DMS114 treated with DMSO at 0.1 percent for 48 hours (cell line): Measurements from ENCODE around the gene LCNL1.
"Not testable (repeated sequence)": the region's sequence is repeated elsewhere in the genome, so short reads cannot be mapped to it uniquely, and the experiment has no call there.

Source experiments
- DNase-seq: peaks from one replicate; lab custom pipeline; 2025; ENCODE audit not compliant: unreplicated experiment; lab: John Stamatoyannopoulos, UW

LCNL1 gene

DNA sequence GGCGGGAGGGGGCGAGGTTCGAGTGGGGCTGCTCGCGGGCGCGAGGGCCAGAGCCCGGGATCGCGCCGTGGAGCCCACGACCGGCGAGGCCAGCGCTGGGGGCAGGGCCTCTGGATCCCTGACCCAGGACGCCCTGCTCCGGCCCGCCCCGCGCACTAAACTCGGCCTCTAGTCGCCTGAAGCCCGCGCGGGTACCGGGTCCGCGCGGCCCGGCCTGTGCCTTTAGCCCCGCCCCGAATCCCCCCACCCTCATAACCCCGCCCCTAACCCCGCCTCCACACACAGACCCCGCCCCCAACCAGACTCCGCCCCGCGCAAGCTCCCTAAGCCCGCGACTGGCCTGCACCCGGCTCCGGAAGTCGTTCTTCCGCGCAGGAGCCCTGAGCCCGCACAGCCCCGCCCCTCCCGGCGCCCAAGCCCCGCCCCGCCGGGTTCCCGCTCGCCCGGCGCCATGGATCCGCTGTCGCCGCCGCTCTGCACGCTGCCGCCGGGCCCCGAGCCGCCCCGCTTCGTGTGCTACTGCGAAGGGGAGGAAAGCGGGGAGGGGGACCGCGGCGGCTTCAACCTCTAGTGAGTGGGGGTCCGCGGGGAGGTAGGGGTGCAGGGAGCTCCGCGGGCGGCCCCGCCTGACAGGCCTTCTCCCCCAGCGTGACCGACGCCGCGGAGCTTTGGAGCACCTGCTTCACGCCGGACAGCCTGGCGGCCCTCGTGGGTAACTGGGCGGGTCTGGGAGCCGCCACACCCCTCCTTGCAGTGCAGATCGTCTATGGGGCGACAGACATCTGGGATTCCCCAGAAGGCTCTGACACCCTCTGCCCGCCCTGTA lies 9.4 kb downstream of the LCNL1 start, which contains the start of gene PAXX:
Gene PAXX (plus strand): TSS at position 430 of the 826 bp plus-strand sequence. CDS start 22 bp downstream, at position 452.
- peak; percentile 38 for DNase-seq

DNA sequence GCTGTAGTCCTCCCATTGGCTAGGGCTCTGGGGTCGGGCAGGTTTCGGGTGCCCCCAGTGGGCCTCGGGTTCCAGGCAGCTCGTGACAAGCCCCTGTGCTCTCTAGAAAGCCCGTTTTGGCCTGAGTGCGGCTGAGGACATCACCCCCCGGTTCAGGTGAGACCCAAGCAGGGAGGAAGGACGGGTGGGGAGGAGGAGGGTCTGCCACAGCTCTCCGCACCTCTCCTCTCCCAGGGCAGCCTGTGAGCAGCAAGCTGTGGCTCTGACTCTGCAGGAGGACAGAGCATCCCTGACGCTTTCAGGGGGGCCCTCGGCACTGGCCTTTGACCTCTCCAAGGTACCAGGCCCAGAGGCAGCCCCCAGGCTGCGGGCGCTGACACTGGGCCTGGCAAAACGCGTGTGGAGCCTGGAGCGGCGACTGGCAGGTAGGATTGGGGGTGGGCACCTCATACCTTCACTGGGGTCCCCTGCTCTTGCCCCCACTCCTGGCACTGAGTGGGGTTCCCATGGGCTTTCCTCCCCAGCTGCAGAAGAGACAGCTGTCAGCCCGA lies 10.1 kb downstream of the LCNL1 start:
- no peak for DNase-seq

GRCh38 chr9:136994180-136994887 lies 11.5 kb downstream of the LCNL1 start:
- DNase-seq = no peak

DNA sequence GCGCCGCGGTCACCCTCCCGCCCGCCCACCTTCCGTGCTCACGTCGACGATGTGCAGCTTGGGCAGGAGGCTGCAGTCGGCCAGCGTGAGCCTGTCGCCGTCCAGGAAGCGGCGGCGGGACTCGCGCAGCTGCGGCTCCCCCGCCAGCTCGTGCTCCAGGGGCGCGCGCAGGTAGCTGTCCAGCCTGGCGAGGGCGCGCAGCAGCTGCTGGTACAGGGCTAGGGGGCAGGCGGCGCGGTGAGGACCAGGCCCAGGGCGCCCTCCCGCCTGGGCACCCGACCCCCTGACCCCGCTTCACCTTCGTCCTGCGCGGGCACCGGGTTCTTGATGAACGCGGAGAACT lies 12.1 kb downstream of the LCNL1 start:
- no peak for DNase-seq

DNA sequence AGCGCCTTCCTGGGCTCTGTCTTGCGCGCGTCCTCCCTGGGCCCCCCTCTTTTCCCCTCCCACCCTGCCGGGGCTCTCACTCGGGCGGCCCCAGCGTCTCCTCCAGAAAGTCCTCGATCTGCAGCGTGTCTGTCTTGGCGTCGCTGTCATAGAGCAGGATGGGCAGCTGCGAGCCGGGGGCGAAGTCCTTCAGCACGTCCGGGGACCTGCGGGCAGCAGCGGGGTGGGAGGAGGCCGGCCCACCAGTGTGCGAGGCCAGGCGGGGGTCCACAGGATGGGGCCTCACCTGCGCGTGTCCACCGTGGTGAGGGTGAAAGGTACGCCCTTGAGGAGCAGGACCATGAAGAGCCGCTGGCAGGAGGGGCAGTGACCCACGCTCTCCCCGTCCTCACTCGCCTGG lies 12.6 kb downstream of the LCNL1 start:
- no peak for DNase-seq

- DNase-seq = no peak
Observed at GRCh38 chr9:136995772-136996311, 13.0 kb downstream of the LCNL1 start.

GRCh38 chr9:136996361-136997292 lies 13.8 kb downstream of the LCNL1 start, which contains the start of gene CLIC3:
CLIC3 (minus strand) TSS chr9:136996568; CDS start chr9:136996543, 25 bp downstream.
- no peak for DNase-seq

DNA sequence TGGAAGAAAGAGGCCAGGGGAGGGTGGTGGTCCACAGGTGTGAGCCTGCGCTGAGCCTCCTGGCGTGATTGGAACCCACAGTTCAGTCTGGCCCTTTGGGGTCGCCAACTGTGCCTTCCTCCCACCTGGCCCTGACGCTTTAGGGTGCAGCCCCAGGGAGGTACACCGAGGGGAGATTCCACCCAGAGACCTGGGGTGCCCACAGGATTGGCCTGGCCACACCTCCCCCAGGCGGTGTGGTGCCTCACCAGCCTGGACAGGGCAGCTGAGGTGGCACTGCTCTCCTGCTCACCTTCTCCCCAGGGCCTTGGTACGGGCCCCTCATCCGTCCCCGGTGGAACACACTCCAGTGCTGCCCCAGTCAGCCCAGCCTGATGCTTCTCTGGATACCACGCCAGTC lies 14.6 kb downstream of the LCNL1 start:
- no peak for DNase-seq

GRCh38 chr9:136997830-136998234 lies 15.0 kb downstream of the LCNL1 start:
- DNase-seq = no peak

- DNase-seq = no peak
Observed at GRCh38 chr9:137000177-137000930, 17.6 kb downstream of the LCNL1 start.

GRCh38 chr9:137001857-137002645 lies 19.3 kb downstream of the LCNL1 start:
- DNase-seq = no peak

DNA sequence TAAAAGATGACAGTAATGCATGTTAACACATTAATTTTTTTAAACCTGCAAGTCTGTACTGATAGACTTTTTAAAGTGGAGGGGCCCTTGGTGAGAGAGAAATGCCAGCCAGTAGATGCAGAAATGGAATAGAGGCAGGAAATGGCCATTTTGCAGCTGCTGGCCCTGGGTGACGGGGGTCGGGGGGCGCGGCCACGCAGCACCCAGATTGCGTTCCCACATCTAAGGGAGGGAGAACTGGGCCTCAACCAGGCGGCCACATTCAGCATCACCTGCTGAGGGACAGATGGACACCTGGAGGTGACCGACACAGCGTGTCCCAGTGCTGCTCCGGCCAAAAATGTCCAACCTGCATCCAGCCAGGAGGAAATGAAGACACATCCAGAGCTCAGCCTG lies 19.9 kb downstream of the LCNL1 start:
- no peak for DNase-seq

DNA sequence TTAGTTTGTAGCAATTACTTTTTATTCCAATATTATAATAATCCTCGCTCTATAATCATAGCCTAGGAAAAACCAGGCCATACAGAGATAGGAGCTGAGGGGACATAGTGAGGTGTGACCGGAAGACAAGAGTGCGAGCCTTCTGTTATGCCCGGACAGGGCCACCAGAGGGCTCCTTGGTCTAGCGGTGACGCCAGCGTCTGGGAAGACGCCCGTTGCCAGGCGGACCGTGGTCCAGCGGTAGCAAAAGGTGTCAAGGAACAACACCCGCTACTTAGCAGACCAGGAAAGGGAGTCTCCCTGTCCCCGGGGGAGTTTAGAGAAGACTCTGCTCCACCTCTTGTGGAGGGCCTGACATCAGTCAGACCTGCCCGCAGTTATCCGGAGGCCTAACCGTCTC lies 21.5 kb downstream of the LCNL1 start:
- DNase-seq = not testable (repeated sequence)

- DNase-seq = no peak
Observed at GRCh38 chr9:137006116-137007003, 23.6 kb downstream of the LCNL1 start.

- no peak for DNase-seq
Observed at GRCh38 chr9:137007108-137007815, 24.5 kb downstream of the LCNL1 start.

GRCh38 chr9:137007816-137008270 lies 25.1 kb downstream of the LCNL1 start:
- no peak for DNase-seq

GRCh38 chr9:137008312-137008711 lies 25.5 kb downstream of the LCNL1 start:
- no peak for DNase-seq
